CD4-positive, alpha-beta T cell treated with Interleukin-2 at 100 ng/mL for 4 hours (primary cell): ENCODE data around the gene MCTP1.

ENCODE experiments used
- DNase-seq: peaks from one replicate; pipeline ENCODE4 v3.0.0-alpha.2; 2020; ENCODE audit warnings: low spot score

The MCTP1 gene

GRCh38 chr5:94693845-94694370 is 591.0 kb downstream of the MCTP1 start:
- no peak for DNase-seq

- DNase-seq, result peak; percentile 45
Observed at GRCh38 chr5:94693043-94693822, 591.7 kb downstream of the MCTP1 start.

GRCh38 chr5:94692581-94692980 is 592.3 kb downstream of the MCTP1 start:
- DNase-seq, result no peak

- DNase-seq, result no peak
Observed at GRCh38 chr5:94691949-94692348, 592.9 kb downstream of the MCTP1 start.

- no peak for DNase-seq
Observed at GRCh38 chr5:94691291-94691690, 593.6 kb downstream of the MCTP1 start.

- no peak for DNase-seq
Observed at GRCh38 chr5:94690778-94691177, 594.1 kb downstream of the MCTP1 start.

- no peak for DNase-seq
Observed at GRCh38 chr5:94689908-94690307, 595.0 kb downstream of the MCTP1 start.

GRCh38 chr5:94682814-94683520 is 601.9 kb downstream of the MCTP1 start:
- DNase-seq, result no peak

GRCh38 chr5:94675965-94676618 is 608.8 kb downstream of the MCTP1 start:
- no peak for DNase-seq

GRCh38 chr5:94674490-94675382 is 610.2 kb downstream of the MCTP1 start:
- DNase-seq, result no peak

GRCh38 chr5:94672746-94673145 is 612.1 kb downstream of the MCTP1 start:
- DNase-seq, result no peak

- no peak for DNase-seq
Observed at GRCh38 chr5:94670726-94671125, 614.2 kb downstream of the MCTP1 start.

GRCh38 chr5:94667937-94668336 is 617.0 kb downstream of the MCTP1 start:
- DNase-seq, result no peak

- no peak for DNase-seq
Observed at GRCh38 chr5:94661086-94661485, 623.8 kb downstream of the MCTP1 start.

GRCh38 chr5:94660506-94660905 is 624.4 kb downstream of the MCTP1 start:
- DNase-seq, result no peak

- no peak for DNase-seq
Observed at GRCh38 chr5:94658272-94658671, 626.6 kb downstream of the MCTP1 start.
